Measurements from ENCODE around the gene SLC25A28. TPM values are rescaled to one million over a fixed set of nuclear protein-coding genes. Genes with fewer than 3 reads are reported as not detected.

Gene SLC25A28
- total RNA-seq, 1 experiment from 2014 or later = 31.0 TPM

GRCh38 chr10:99579971-99580370 is 40.3 kb downstream of the SLC25A28 start:
- Histone ChIP-seq H3K4me3 (ENCODE audit: low read depth, low read length, poor library complexity, severe bottlenecking) (no peak overlapping the region), H3K36me3 (ENCODE audit: insufficient read depth, low read length, poor library complexity, severe bottlenecking) (no peaks in the 10 kb centered on the region), H3K27me3 (replicated peaks; ENCODE audit: insufficient read depth, low read depth, low read length, poor library complexity) (no peaks in the 10 kb centered on the region), H3K9me3 (ENCODE audit: low read depth, low read length, poor library complexity, severe bottlenecking) (no peaks in the 10 kb centered on the region), H3K4me1 (ENCODE audit: insufficient read depth, low read length, poor library complexity, severe bottlenecking) (no peaks in the 10 kb centered on the region), H3K27ac (ENCODE audit: low read depth, low read length, poor library complexity, severe bottlenecking) (no peak overlapping the region)
- no TSS peak for BruUV-seq (replicated peaks)
- intact Hi-C loops (cut with micrococcal nuclease; ENCODE audit: unreplicated experiment) = no loop called here
- CTCF ChIA-PET = no interaction called here
- no peak for DNase-seq (ENCODE audit: low spot score)
- POLR2A ChIA-PET (ENCODE audit: low non-redundant PET) = no interaction called here
- TF ChIP-seq CTCF (conservative IDR thresholded peaks at IDR 0.05; ENCODE audit: low read depth, low read length) (no peak), EZH2 (IDR thresholded peaks at IDR 0.05; ENCODE audit: borderline replicate concordance, low read depth, low read length, poor library complexity, severe bottlenecking) (no peak)

- intact Hi-C loops (cut with micrococcal nuclease; ENCODE audit: unreplicated experiment) = no loop called here
- TF ChIP-seq EZH2 (IDR thresholded peaks at IDR 0.05; ENCODE audit: borderline replicate concordance, low read depth, low read length, poor library complexity, severe bottlenecking) = no peak
- no peak for TF ChIP-seq CTCF (conservative IDR thresholded peaks at IDR 0.05; ENCODE audit: low read depth, low read length)
- H3K27ac ChIP-seq (ENCODE audit: low read depth, low read length, poor library complexity, severe bottlenecking) = no peak overlapping the region
- no TSS peak for BruUV-seq (replicated peaks)
- no peak for DNase-seq (ENCODE audit: low spot score)
- H3K27me3 ChIP-seq (replicated peaks; ENCODE audit: insufficient read depth, low read depth, low read length, poor library complexity) = peaks cover 10% of the 10 kb centered on the region
- H3K9me3 ChIP-seq (ENCODE audit: low read depth, low read length, poor library complexity, severe bottlenecking) = no peaks in the 10 kb centered on the region
- H3K36me3 ChIP-seq (ENCODE audit: insufficient read depth, low read length, poor library complexity, severe bottlenecking) = no peaks in the 10 kb centered on the region
- no peak overlapping the region for H3K4me3 ChIP-seq (ENCODE audit: low read depth, low read length, poor library complexity, severe bottlenecking)
- no peaks in the 10 kb centered on the region for H3K4me1 ChIP-seq (ENCODE audit: insufficient read depth, low read length, poor library complexity, severe bottlenecking)
- POLR2A ChIA-PET (ENCODE audit: low non-redundant PET) = no interaction called here
- CTCF ChIA-PET = no interaction called here
These were observed 46.4 kb downstream of the SLC25A28 start for GRCh38 chr10:99573790-99574189.

- DNase-seq (ENCODE audit: low spot score) = no peak
- H3K27ac ChIP-seq (ENCODE audit: low read depth, low read length, poor library complexity, severe bottlenecking) = no peak overlapping the region
- intact Hi-C loops (cut with micrococcal nuclease; ENCODE audit: unreplicated experiment) = no loop called here
- TF ChIP-seq EZH2 (IDR thresholded peaks at IDR 0.05; ENCODE audit: borderline replicate concordance, low read depth, low read length, poor library complexity, severe bottlenecking) (no peak), CTCF (conservative IDR thresholded peaks at IDR 0.05; ENCODE audit: low read depth, low read length) (no peak)
- H3K27me3 ChIP-seq (replicated peaks; ENCODE audit: insufficient read depth, low read depth, low read length, poor library complexity) = peaks cover 10% of the 10 kb centered on the region
- no peaks in the 10 kb centered on the region for H3K36me3 ChIP-seq (ENCODE audit: insufficient read depth, low read length, poor library complexity, severe bottlenecking)
- ChIA-PET CTCF (no interaction called here), POLR2A (ENCODE audit: low non-redundant PET) (no interaction called here)
- H3K4me1 ChIP-seq (ENCODE audit: insufficient read depth, low read length, poor library complexity, severe bottlenecking) = no peaks in the 10 kb centered on the region
- BruUV-seq (replicated peaks) = no TSS peak
- H3K4me3 ChIP-seq (ENCODE audit: low read depth, low read length, poor library complexity, severe bottlenecking) = no peak overlapping the region
- no peaks in the 10 kb centered on the region for H3K9me3 ChIP-seq (ENCODE audit: low read depth, low read length, poor library complexity, severe bottlenecking)
These were observed 48.4 kb downstream of the SLC25A28 start for GRCh38 chr10:99571816-99572215.

Data from A673 (cell line).